Choroid plexus epithelial cell (primary cell): Measurements from ENCODE around the gene LMNA.

ENCODE experiments used
- DNase-seq: peaks from one replicate; pipeline ENCODE4 v3.0.0-alpha.2; 2010; ENCODE audit warnings: low read depth
- H3K4me3 ChIP-seq: 2 replicates; pipeline ENCODE4 v1.5.1; 2011; ENCODE audit warnings: low read depth, mild to moderate bottlenecking, control low read depth, low read length, moderate library complexity
- TF ChIP-seq, protein P1 (sequence below): conservative IDR thresholded peaks from 2 replicates; pipeline ENCODE4 v1.5.1; 2011; ENCODE audit warnings: low read depth, mild to moderate bottlenecking, control low read depth, inconsistent platforms, low read length, moderate library complexity

Gene LMNA

DNA sequence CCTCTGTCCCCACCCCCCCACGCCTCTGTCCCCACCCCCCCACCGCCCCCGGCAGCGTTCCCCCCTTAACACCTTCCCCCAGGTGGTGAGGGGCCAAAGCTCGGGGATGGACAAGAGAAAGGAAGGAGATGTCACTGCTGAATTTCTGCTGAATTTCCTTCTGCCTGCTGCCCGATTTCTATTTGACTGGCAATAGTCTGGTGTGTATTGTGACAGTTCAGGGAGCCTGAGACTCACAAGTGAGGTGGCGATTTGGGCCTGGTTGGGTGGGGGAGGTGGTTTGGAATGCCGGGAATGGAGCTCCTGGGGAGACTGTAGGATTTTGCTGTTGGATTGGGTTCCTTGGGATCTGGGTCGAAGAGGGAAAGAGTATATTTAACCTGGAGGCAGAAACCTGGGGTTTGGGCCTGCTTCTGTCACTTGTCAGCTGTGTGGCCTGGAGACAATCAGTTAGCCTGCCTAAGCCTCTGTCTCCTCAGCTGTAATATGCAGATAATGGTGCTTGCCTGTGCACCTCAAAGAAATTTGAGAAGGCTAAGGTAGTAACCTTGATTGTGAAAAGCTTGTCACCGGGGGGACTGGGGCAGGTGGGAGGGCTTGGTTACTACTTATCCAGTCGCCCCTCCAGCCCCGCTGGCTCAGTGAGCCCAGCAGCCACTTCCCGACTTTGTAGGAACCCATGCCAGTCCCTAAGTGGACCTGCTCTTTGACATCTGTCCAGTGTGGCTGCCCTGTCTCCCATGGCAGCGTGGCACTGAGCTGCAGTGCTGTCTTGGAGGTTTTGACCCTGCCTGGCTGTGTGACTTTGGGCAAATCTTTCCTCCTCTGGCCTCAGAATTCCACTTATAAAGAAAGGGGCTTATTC, 7.7 kb upstream of the LMNA start:
- H3K4me3 ChIP-seq: peak overlapping the region; percentile 31
- TF ChIP-seq, protein P1, sequence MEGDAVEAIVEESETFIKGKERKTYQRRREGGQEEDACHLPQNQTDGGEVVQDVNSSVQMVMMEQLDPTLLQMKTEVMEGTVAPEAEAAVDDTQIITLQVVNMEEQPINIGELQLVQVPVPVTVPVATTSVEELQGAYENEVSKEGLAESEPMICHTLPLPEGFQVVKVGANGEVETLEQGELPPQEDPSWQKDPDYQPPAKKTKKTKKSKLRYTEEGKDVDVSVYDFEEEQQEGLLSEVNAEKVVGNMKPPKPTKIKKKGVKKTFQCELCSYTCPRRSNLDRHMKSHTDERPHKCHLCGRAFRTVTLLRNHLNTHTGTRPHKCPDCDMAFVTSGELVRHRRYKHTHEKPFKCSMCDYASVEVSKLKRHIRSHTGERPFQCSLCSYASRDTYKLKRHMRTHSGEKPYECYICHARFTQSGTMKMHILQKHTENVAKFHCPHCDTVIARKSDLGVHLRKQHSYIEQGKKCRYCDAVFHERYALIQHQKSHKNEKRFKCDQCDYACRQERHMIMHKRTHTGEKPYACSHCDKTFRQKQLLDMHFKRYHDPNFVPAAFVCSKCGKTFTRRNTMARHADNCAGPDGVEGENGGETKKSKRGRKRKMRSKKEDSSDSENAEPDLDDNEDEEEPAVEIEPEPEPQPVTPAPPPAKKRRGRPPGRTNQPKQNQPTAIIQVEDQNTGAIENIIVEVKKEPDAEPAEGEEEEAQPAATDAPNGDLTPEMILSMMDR: no peak
- peak; percentile 49 for DNase-seq

DNA sequence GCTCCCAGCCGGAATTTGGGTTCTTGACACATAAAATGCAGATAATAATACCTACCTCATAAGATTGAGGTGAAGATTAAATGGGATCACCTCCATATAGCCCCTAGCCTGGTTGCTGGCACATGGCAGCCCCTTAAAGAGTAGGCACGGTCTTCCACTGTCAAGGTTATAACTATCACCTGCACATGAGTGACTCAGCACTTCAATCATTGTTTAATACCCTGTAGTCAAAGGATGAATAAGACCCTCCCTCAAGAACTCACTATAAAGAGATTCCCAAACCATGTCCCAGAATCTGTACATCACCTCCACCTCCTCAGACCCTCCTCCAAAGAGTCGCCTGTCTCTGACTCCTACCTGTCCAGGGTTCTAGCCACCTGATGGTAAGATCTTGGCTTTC, 6.5 kb upstream of the LMNA start:
- no peak for DNase-seq
- H3K4me3 ChIP-seq: no peak overlapping the region
- TF ChIP-seq, protein P1: no peak

DNA sequence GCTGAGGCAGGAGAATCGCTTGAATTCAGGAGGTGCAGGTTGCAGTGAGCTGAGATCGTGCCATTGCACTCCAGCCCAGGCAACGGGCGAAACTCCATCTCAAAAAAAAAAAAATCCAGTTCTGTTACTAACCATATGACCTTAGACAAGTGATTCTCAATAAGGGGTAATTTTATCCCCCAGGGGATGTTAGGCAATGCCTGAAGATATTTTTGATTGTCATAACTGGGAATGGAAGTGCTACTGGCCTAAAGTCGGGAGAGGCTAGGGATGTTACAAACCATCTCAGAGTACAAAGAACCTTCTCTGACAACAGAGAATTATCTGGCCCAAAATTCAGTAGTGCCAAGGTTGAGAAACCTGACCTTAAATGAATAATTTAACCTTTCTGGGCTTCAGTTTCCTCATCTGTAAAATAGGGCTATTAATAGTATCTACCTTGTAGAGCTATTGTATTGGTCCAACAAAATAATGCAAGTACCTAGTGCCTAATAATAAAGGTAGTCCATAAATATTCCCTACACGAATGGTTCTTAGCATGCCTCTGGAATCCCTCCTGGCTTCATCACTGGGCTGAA, 5.8 kb upstream of the LMNA start:
- no peak for DNase-seq
- no peak overlapping the region for H3K4me3 ChIP-seq
- TF ChIP-seq, protein P1: no peak

DNA sequence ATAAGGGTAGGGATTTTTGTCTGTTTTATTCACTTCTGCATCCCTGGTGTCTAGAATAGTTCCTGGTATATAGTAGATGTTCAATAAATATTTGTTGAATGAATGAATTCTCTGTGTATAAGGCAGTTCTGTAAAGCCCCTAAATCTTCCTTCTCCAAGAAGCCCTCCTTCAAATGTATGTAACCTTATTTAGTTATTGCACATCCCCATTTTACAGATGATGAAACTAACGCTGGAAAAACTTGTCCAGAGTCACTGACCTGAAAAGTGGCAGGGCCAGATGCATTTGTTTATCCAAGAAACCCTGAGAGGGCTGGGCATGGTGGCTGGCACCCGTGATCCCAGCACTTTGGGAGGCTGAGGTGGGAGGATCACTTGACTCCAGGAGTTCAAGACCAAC, 4.3 kb upstream of the LMNA start:
- H3K4me3 ChIP-seq: no peak overlapping the region
- TF ChIP-seq, protein P1: no peak
- no peak for DNase-seq

DNA sequence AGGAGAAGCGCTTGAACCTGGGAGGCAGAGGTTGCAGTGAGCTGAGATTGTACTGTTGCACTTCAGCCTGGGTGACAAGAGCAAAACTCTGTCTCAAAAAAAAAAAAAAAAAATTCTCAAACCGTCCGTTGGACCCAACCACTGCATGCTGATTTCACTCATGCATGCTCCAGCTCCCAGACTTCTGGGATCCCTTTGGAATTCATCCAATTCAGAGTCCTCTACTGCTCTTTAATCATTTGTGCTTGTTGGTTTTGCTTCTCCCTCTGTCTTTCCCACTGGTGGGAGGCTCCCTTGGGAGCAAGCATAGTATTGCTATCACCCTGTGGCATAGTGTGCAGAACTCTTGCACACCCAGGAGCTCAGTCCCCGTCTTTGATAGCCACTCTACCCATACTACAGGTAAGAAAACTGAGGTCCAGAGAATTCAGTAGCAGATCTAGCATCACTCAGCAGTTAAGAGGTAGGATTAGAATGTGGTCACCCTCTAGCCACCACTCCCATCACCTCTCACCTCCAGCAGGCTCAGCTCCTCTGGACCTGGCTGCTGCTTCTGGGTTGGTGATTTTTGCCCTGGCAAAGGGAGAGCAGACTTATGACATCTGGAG, 3.1 kb upstream of the LMNA start:
- H3K4me3 ChIP-seq: no peak overlapping the region
- DNase-seq: no peak
- TF ChIP-seq, protein P1: no peak

DNA sequence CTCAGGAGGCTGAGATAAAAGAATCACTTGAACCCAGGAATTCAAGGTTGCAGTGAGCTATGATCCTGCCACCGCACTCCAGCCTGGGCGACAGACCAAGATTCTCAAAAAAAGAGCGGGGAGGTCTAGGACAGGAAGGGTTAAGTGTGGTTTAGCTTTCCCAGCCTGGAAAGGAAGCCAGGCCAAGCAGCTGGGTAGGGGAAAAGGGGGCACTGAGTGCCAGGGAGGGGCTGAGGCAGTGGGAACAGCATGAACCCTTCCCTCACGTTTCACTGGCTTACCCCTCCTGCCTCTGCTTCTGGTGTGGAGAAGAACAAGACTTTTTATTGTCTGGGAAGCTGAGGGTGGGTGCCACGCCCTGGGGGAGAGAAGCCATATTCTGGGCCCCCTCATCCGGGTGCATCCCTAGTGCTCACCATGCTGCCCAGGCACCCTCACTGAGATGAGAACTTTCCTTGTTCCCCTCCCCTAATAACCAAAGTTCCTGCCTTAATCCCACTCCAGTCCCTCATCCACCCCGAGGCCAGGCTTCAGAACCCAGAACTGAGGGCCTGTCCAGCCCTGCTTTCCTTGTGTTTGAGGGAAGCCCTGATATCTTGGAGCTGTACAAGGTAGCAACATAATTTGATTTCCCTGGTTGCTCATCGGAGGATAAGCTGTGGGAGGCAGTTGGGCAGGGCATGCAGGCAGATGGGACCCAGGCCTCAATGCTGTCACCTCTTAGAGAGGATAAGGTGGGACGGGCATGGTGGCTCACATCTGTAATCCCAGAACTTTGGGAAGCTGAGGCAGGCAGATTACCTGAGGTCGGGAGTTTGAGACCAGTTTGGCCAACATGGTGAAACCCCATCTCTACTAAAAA, 2.0 kb upstream of the LMNA start:
- TF ChIP-seq, protein P1: no peak
- H3K4me3 ChIP-seq: no peak overlapping the region
- DNase-seq: no peak
